ENCODE results near the gene BRCA1.
"Not testable (repeated sequence)": the region's sequence is repeated elsewhere in the genome, so short reads cannot be mapped to it uniquely, and the experiment has no call there.

Gene BRCA1

DNA sequence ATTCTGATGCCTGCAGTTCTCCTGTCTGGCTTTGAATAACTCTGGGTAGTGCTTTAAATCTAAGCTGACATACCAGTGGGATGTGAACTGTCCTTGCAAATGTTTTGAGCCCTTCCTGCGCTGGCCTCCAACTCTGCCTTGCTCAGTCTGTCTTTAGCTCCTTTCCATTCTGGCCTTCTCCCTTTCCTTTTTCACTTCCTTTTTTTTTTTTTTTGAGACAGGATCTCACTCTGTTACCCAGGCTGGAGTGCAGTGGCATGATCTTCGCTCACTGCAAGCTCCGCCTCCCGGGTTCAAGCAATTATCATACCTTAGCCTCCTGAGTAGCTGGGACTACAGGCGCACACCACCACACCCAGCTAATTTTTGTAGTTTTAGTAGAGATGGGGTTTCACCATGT lies 8.3 kb upstream of the BRCA1 start:
- not testable (repeated sequence) for DNase-seq

DNA sequence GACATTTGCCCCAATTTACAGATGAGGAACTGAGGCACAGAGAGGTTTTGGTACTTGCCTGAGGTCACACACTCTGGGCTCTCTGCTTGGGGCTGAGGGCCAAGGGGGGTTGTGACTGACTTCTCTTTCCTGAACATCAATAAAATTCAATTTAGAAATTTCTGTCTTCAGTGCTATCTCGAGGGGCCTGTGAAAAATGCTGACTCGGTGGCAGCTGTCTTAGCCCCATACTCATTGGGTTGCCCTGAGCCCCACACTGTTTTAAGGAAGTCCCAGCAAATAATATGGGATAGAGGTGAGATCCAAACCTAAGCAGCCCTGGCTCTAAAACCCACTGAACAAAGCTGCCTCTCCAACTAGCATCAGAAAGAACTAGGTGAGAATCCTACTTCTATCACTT lies 7.0 kb upstream of the BRCA1 start:
- DNase-seq = no peak

DNA sequence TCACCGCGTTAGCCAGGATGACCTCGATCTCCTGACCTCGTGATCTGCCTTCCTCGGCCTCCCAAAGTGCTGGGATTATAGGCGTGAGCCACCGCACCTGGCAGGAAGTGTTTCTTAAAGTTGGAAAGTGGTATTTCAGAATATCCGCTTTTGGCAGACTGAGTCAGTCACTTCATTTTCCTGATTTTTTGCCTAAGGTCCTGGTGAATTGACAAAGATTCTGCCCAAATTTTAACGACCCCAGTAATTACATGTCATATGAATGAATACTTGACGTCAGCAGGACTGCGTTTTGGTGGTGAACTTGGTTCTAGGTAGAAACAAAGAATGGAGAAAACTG lies 4.5 kb upstream of the BRCA1 start:
- no peak for DNase-seq

DNA sequence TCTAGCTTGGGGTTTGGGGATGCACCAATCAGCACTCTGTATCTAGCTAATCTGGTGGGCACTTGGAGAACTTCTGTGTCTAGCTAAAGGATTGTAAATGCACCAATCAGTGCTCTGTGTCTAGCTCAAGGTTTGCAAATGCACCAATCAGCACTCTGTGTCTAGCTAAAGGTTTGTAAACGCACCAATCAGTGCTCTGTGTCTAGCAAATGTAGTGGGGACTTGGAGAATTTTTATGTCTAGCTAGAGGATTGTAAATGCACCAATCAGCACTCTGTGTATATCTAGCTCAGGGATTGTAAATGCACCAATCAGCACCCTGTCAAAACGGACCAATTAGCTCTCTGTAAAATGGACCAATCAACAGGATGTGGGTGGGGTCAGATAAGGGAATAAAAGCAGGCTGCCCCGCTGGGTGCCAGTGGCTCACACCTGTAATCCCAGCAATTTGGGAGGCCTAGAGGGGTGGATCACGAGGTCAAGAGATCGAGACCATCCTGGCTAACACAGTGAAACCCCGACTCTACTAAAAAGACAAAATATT lies 2.2 kb upstream of the BRCA1 start:
- DNase-seq = not testable (repeated sequence)

DNA sequence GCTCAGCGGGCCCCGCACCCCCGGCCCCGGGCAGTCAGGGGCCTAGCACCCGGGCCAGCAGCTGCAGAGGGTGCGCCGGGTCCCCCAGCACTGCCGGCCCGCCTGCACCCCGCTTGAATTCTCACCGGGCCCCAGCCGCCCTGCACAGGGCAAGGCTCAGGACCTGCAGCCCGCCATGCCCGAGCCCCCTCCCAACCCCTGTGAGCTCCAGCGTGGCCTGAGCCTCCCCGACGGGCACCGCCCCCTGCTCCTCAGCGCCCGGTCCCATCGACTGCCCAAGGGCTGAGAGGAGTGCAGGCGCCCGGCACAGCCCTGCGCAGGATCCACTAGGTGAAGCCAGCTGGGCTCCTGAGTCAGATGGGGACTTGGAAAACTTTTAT lies 1.7 kb upstream of the BRCA1 start:
- DNase-seq = no peak

DNA sequence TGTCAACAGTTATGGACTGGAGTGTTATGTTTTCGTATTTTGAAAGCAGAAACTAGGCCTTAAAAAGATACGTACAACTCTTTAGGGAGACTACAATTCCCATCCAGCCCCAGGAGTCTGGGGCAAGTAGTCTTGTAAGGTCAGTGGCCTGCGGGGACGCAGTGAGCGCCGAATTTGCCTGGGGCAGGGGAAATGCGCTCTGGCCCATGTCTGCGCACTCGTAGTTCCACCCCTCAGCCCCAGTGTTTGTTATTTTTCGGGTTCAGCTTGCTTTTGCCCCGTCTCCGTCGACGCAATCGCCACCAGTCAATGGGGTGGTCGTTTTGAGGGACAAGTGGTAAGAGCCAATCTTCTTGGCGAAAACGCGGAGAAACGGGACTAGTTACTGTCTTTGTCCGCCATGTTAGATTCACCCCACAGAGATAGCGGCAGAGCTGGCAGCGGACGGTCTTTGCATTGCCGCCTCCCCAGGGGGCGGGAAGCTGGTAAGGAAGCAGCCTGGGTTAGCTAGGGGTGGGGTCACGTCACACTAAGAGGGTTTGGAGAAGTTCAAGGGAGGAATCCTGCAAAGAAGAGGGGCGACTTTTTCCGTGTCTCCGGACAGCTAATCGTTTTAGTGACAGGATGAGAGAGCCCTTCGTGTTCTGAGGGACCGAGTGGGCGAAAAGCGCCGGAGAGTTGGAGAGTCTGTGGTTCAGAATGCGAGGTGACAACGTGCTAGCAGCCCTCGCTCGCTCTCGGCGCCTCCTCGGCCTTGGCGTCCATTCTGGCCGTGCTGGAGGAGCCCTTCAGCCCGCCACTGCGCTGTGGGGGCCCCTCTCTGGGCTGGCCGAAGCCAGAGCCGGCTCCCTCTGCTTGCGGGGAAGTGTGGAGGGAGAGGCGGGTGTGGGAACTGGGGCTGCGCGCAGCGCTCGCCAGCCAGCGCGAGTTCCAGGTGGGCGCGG lies 1.1 kb upstream of the BRCA1 start:
- peak; percentile 16 for DNase-seq

DNA sequence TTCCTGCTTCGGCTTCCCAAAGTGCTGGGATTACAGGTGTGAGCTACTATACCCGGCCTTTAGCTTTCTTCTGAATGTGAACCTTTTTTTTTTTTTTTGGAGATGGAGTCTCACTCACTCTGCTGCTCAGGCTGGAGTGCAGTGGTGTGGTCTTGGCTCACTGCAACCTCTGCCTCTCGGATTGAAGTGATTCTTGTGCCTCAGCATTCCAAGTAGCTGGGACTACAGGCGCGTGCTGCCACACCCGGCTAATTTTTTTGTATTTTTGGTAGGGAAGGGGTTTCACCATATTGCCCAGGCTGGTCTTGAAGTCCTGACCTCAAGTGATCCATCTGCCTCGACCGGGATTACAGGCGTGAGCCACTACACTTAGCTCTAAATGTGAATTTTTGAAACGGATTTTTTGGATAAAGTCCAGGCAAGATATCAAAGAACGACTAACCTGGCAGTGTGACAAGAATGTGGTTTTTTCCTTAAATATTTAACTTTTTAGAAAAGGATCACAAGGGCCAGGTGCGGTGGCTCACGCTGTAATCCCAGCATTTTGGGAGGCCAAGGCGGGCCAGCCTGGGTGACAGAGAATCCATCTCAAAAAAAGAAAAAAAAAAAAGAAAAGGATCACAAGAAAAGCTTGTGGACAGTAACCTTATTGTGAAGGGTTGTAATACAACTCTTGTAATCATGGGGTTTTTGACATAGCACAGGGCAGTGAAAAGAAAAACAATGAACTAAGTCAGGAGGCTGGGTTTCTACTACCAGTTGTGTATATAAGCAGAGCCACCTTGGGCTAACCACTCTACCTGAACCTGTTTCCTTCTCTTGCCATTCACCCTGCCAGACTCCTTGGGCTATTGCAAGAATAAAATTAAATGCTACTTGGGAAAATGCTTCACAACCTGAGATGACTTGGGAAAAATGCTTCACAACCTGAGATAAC lies 6.2 kb downstream of the BRCA1 start:
- no peak for DNase-seq

DNA sequence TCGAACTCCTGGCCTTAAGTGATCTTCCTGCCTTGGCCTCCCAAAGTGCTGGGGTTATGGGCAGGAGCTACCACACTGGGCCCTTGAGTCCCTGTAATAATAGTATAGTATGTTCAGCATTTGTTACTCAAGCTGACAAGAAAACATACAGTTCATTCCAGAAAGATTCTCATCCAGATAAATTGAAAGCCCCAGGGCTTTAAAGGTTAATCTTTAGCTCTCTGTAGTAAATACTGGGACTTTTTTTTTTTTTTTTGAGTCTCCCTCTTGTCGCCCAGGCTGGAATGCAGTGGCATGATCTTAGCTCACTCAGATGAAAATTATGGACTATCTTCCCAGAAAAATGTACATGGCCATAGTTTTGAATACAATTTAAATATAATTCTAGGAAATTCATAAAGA lies 11.0 kb downstream of the BRCA1 start:
- DNase-seq = no peak

DNA sequence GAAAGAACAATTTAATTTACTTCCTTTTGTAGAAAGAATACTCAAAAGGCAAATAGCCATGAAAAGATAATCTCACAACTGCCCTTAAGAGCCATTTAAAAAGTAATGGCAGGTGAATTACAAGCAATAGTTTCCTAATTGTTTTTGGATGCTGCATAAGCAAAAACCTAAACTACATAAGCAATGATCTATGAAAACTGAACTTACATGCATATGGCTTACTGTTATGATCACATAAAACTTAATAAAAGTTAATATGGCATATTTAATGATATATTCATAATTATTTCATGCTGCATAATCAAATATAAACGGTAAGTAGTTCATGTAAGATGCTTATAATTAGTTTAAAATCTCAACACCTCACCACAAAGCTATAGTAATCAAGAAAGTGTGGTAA lies 18.6 kb downstream of the BRCA1 start:
- no peak for DNase-seq

DNA sequence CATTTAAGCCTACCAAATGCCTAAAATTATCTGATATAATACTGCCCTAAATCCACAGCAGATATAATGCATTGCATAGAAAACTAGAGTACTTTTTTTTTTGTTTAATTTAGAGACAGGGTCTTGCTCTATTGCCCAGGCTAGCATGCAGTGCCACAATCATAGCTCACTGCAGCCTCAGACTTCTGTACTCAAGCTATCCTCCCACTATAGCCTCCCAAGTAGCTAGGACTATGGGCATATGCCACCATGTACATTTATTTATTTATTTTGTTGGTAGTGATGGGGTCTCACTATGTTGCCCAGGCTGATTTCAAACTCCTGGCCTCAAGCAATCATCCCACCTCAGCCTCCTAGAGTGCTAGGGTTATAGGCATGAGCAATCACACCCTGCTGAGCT lies 20.0 kb downstream of the BRCA1 start:
- DNase-seq = no peak

DNA sequence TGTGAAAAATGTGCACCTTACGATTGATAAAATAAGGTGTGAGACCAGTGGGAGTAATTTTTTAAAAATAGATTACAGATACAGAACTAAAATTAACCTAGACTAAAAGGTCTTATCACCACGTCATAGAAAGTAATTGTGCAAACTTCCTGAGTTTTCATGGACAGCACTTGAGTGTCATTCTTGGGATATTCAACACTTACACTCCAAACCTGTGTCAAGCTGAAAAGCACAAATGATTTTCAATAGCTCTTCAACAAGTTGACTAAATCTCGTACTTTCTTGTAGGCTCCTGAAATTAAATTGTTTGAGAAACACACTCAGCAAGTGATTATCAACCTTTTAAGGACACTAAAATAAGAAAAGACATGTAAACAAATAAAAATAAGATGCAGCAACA lies 20.5 kb downstream of the BRCA1 start:
- no peak for DNase-seq

DNA sequence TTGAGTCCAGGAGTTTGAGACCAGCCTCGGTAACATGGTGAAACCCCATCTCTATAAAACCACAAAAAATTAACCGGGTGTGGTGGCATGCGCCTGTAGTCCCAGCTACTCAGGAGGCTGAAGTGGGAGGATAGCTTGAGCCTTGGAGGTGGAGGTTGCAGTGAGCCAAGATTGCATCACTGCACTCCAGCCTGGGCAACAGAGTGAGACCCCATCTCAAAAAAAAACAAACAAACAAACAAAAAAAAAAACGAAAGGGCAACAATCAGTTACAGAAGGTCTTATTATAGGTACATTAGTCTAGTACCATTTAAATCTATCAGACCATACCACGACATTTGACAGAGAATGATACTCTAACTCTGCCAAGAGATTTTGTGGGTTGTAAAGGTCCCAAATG lies 29.8 kb downstream of the BRCA1 start:
- DNase-seq = not testable (repeated sequence)

DNA sequence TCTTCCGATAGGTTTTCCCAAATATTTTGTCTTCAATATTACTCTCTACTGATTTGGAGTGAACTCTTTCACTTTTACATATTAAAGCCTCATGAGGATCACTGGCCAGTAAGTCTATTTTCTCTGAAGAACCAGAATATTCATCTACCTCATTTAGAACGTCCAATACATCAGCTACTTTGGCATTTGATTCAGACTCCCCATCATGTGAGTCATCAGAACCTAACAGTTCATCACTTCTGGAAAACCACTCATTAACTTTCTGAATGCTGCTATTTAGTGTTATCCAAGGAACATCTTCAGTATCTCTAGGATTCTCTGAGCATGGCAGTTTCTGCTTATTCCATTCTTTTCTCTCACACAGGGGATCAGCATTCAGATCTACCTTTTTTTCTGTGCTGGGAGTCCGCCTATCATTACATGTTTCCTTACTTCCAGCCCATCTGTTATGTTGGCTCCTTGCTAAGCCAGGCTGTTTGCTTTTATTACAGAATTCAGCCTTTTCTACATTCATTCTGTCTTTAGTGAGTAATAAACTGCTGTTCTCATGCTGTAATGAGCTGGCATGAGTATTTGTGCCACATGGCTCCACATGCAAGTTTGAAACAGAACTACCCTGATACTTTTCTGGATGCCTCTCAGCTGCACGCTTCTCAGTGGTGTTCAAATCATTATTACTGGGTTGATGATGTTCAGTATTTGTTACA lies 30.9 kb downstream of the BRCA1 start:
- no peak for DNase-seq

DNA sequence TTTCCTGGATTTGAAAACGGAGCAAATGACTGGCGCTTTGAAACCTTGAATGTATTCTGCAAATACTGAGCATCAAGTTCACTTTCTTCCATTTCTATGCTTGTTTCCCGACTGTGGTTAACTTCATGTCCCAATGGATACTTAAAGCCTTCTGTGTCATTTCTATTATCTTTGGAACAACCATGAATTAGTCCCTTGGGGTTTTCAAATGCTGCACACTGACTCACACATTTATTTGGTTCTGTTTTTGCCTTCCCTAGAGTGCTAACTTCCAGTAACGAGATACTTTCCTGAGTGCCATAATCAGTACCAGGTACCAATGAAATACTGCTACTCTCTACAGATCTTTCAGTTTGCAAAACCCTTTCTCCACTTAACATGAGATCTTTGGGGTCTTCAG lies 32.3 kb downstream of the BRCA1 start:
- DNase-seq = no peak

DNA sequence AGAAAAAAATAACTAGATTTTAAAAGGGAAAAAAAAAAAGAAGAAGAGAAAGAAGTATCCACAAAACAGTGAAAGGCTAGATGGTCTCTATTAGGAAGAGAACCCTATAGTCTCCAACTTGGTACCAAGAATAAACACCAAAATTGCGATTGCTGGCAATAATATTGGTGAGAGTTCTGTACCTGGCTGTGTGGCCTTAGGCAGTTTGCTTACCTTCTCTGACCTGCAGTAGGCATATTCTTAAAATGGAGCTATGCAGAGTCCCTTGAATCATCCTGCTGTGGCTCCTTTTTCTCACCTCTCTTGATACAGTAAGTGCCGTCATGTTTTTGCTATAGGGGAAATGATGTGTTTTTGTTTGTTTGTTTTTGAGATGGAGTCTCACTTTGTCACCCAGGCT lies 35.1 kb downstream of the BRCA1 start:
- DNase-seq = no peak

DNA sequence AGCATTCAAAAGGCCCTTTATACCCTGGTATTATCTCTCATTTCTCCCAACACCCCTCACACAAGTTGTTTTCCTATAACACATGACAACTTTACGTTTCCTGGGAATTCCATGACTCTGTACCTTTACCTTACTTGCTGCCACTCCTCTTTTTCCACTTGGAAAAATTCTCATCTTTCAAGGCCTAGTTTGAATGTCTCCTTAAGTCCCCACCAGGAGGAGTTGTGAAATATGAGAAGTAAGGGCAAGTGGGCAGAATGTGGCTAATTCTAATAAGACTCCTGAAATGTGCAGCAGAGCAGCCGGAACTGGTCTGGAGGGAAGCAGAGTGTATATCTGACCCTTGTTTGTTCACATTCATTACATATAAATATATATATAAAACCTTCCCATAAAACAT lies 39.7 kb downstream of the BRCA1 start:
- no peak for DNase-seq

DNA sequence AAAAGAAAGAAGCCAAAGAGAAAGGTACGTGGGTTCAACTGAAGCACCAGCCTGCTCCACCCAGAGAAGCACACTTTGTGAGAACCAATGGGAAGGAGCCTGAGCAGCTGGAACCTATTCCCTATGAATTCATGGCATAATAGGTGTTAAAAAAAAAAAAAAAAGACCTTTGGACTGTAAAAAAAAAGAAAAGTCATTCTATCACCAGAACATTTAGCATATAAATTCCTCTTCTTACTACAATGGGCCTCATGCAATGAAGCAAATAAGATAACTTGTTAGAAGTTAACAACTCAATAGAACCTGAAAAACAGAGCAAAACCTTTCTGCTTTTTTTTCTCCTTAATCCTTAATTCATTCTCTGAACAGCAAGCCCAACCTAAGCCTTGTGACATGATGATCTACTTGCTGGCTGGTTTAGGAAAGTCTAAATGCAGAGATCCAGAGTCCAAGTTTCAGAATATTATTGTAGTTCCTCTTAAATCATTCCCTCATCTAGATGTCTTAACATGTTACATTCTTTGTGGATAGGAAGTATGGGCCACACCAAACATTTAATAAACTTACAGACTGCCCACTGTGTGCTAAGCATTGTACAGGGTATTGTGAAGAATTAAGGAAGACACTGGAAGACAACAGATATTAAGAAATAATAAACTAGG lies 45.4 kb downstream of the BRCA1 start:
- DNase-seq = no peak

DNA sequence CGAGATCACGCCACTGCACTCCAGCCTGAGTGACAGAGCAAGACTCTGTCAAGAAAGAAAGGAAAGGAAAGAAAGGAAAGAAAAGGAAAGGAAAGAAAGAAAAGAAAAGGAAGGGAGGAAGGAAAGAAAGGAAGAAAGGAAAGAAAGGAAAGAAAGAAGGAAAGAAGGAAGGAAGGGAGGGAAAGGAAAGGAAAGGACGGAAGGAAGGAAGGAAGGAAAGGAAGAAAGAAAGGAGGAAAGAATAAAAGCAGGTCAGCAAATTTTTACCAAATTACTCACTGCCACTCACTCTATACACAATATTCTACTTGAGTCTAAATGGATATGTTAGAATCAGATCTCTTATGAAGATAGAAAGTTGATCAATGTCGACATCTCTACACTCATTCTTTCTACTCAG lies 50.3 kb downstream of the BRCA1 start:
- no peak for DNase-seq

DNA sequence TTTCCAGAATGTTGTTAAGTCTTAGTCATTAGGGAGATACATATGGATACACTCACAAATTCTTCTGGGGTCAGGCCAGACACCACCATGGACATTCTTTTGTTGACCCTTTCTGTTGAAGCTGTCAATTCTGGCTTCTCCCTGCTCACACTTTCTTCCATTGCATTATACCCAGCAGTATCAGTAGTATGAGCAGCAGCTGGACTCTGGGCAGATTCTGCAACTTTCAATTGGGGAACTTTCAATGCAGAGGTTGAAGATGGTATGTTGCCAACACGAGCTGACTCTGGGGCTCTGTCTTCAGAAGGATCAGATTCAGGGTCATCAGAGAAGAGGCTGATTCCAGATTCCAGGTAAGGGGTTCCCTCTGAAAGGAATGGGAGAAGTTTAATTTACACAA lies 54.3 kb downstream of the BRCA1 start:
- DNase-seq = no peak

DNA sequence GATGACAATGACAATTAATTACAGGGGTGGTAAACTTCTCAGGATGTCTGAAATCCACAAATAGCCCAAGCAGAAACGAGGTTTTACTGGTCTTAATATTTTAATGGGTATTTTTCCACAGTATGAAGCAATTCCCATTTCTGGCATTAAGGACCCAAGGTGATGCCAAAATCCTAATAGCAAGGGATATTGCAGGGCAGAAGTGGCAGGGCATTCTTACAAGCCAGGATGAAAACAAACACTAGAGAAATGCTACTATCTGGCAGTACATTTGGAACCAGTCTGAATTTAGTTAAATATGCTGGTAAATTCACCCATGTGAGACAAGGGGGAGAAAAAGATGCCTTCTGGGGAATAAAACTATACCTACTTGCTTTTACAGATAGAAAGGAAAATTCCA lies 54.9 kb downstream of the BRCA1 start:
- DNase-seq = no peak

DNA sequence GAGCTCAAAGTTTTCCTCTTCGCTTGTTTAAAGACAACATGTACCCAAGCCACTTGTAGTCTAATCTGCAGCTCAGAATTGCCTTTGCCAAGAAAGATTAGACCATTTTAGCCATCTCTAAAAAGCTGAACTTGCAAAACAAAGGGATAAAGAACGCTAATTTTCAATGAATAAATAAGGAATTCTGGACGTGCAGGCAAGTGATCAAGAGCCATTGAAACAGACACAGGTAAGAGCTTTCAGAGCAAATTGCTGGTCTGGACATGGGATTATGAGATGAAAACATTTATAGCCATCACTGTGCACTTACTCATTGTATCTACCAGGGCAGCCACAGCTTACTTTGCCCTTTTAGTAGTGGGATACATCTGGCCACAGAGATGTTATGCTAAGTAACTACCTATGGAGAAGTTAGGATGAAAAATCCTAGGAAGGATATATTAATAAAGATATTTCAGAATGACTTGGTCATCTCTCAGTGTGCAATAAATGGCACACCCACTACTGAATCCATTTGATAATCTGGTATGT lies 55.7 kb downstream of the BRCA1 start:
- DNase-seq = no peak

Measured in CD4-positive, alpha-beta T cell treated with Interleukin-10 for 1 hour (primary cell).